Erythroblast (primary cell): ENCODE data around the gene TOR1AIP2.

Experiments
- DNase-seq, 2 experiments: peaks; one replicate each; lab custom pipeline; 2025; lab: John Stamatoyannopoulos, UW
- GATA1 ChIP-seq: IDR thresholded peaks from 2 replicates; pipeline ENCODE4 v1.6.1; 2011; ENCODE audit warnings: low read depth, mild to moderate bottlenecking, control low read depth, low read length, moderate library complexity
- POLR2A ChIP-seq: IDR thresholded peaks from 2 replicates; pipeline ENCODE4 v1.6.1; 2011; ENCODE audit warnings: mild to moderate bottlenecking, low read length

Gene TOR1AIP2

DNA sequence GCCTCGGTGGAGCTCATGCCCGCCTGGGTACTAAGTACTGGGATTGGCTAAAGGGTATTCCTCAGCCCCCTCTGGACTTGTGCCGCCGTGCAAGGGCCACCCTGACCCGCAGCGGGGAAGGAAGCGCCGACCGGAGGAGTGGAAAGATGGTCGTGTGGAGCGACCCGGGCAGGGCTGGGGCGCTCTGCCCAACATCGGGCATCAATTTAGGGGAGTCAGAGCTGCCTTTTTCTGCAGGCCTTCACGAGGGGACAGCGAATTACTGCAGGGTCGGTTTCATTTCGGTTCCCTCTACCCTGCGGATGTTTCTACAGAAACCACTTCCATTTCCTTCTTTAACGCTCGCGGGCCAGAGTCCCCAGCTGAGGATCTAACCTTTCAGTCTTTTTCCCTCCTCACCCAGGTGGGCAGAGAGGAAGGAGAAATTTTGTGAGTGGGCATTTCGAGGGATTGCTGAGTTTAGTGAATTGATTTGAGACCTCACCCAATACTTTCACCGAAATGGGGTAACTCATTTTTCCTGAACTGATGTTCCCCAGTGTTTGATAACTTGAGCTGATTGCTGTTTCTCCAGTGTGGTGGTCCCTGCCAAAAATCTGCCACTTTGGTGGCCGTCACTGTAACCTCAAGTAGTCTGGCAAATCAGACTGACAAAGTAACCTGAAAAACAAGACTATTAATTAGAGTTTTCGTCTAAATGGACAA lies 5.6 kb upstream of the TOR1AIP2 start:
- peak; percentile 35 to 66 for DNase-seq
- no peak for TF ChIP-seq POLR2A
- TF ChIP-seq GATA1: no peak

DNA sequence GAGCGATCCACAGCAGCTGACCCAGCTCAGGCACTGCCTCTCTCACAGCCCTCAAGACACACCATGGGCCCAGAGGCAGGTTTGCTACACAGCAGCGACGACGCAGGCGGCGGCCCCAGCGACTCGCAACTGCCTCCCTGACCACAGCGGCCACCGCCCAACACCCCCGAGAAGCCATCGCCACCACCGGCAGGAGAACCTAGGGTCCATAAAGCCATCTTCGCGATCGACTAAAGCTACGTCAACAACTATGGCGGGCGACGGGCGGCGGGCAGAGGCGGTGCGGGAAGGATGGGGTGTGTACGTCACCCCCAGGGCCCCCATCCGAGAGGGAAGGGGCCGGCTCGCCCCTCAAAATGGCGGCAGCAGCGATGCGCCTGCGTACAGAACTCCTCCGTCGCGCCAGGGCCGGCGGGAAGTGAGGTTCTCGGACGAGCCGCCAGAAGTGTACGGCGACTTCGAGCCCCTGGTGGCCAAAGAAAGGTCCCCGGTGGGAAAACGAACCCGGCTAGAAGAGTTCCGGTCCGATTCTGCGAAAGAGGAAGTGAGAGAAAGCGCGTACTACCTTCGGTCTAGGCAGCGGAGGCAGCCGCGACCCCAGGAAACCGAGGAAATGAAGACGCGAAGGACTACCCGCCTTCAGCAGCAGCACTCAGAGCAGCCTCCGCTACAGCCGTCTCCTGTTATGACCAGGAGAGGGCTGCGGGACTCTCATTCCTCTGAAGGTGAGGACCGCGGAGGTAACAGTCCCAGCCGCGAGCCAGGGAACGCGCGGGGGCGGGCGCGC lies 4.8 kb upstream of the TOR1AIP2 start, which contains the start of gene TOR1AIP1:
Gene TOR1AIP1, plus strand, starts transcription at position 33 of the 787 bp plus-strand sequence. Its CDS starts 218 bp downstream, at position 251.
- peak; percentile 98 to 99 for DNase-seq
- TF ChIP-seq GATA1: no peak
- peak; percentile 98 for TF ChIP-seq POLR2A

DNA sequence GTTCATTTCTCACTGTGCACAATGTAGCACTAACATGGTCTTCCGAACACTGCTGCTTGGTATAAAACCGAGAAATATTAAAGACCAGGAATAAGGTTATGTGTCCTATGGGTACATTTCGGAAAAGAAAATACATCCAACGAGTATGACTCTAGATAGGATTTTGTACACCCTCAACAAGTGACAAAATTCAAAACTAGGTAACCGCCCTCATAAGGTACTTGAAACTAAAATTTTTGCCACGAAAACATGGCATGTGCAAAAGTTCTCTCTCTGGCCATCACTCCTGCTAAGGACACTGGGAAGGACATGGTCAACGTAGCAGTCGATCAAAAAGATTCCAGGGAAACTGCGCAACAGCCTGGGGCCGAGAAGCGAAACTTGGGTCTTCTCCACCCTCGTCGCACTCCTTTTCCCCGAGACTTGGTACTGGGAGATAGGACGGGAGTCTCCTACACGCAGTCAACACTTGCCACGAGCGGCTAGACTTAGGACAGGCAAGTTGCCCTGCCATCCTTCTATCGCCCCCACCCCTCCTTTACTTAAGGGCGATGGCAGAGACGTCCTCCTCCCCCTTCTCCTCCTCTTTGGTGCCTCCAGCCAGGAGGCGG lies 4.1 kb upstream of the TOR1AIP2 start:
- TF ChIP-seq GATA1 (no peak), POLR2A (no peak)
- DNase-seq: no peak

DNA sequence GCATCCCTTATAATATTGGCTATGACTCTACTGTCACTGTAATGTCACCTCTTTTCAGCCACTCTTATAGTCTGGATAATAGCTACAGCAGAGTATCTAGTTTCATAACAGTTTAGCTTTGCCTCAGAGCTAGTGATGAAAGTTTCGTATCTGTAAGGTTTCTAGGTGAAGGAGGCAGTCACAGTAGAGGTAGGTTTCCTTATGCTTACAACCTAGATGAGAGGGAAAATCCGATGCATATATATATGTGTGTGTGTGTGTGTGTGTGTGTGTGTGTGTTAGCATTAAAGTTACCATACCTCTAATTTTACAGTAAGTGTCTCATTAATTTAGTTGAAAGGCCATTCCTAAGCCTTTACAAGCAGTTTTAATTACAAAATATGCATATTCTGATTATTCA lies 2.2 kb upstream of the TOR1AIP2 start:
- TF ChIP-seq POLR2A (no peak), GATA1 (no peak)
- no peak for DNase-seq

DNA sequence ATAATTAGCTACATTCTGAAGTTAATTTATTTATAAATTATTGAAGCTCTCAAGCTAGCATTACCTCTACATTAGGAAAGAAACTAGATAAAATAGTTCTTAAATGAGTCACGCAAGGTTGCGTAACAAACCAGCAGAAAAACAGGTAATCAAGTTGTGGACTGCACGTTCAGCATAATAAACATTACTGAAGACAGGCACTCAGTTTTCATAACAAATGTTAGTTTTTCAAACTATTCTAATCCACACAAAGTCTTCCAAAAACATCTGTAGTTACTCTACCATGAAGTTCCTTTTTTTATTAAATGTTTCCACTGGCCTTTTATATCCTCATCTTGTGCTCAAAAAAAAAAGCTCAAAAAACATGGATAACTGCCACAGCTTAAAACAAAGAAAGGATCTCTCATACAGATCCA lies 1.3 kb downstream of the TOR1AIP2 start:
- TF ChIP-seq GATA1 (no peak), POLR2A (no peak)
- DNase-seq: peak; percentile 60 to 82

DNA sequence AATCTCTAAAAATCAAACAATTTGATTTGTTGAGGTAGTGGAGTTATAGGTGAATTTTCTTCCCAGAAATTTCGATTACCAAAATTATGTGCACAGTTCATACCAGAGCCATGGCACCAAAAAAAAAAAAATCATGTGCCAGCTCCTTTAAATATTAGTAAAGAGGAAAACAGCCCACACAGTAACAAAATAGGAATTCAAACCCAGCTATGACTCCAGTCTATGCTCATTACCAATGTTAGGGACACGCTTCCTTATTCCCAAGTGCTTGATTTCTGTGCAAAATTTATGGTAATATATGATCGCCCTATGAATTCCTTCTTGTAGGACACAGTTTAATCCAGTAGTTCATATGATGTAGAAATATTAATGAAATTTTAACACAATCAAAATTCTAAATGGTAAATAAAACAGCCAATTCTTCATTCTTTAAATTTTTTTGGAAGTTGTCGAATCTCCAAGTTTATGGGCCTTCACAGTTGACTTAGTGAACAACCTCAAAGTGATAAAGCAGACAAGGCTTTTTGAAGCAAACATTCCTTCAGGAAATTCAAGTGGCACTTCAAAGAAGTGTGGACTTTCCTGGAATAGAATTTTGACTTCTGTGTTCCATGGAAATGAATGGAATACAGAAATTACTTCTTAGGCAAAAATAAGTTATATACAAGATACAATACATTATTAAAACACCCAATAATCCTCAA lies 1.9 kb downstream of the TOR1AIP2 start:
- no peak for TF ChIP-seq POLR2A
- no peak for TF ChIP-seq GATA1
- no peak for DNase-seq

DNA sequence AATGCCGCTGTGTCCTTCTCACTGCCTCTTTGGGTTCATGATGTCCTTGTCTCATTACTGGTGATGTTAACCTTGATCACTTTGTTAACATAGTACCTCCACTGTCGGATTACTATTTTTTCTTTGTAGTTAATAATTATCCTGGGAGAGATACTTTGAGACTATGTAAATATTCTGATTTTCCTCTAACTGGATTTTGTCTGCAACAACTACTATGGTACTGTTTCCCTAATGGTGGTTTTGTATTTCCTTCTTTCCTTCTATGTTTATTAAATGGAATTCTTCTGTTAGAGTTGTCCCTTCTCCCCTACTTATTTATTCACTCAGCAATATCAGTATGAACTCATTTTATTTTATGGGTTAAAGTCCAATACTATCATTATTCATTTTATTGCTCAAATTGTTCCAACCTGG lies 4.2 kb downstream of the TOR1AIP2 start:
- no peak for DNase-seq
- TF ChIP-seq GATA1: no peak
- TF ChIP-seq POLR2A: no peak

DNA sequence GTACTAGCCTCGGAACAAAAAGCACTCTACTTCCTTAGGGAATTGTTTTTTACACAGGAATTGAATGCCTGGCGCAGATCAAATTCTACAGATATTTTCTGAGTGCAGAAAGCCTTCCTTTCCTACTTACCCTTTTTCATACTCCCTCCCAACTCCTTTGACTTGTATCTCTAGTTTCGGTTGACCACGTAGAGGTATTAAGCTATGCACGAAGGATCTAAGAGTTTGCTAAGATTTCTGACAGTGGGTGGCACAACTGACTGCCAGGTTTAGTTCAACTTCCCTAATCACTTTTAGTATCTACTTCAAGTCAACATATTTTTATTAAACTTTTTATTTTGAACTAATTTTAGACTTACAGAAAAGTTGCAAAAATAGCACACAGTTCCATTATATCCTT lies 5.0 kb downstream of the TOR1AIP2 start:
- TF ChIP-seq GATA1: no peak
- no peak for TF ChIP-seq POLR2A
- no peak for DNase-seq

DNA sequence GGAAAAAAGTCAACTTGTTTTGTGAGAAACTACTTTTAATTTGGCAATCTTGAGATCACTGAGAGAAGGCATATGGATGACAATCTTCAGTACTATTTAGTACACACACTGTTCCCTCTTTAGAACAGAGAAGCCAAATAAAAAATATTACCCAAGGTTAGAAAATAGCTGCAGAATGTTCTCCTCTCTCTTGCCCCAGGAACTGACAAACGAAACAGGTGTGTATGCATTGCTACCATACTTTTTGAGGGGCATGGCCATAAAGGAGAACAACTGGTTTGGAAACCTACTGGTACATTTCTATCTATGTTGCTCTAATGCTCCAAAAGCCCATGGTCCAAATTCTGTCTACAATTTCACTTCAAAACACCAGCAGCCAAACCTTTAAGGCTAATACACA lies 5.7 kb downstream of the TOR1AIP2 start:
- no peak for TF ChIP-seq GATA1
- no peak for TF ChIP-seq POLR2A
- no peak for DNase-seq

DNA sequence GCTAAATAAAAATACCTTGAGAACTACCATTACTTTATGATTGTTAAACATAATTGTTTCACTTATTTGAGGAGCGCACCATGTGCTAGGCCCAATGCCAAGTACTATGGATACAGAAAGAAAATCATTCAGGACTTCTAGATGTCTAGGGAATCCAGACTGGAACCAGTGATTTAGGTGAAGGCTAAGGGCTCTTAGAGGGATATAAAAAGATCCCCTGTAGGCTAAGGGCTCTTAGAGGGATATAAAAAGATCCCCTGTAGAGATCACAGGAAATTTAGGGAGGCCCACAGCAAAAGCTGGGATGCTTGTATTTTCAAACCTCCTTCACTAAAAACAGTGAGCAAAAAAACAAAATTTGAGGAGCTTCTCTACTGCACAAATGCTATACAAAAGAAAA lies 6.7 kb downstream of the TOR1AIP2 start:
- DNase-seq: no peak
- TF ChIP-seq POLR2A: no peak
- TF ChIP-seq GATA1: no peak

DNA sequence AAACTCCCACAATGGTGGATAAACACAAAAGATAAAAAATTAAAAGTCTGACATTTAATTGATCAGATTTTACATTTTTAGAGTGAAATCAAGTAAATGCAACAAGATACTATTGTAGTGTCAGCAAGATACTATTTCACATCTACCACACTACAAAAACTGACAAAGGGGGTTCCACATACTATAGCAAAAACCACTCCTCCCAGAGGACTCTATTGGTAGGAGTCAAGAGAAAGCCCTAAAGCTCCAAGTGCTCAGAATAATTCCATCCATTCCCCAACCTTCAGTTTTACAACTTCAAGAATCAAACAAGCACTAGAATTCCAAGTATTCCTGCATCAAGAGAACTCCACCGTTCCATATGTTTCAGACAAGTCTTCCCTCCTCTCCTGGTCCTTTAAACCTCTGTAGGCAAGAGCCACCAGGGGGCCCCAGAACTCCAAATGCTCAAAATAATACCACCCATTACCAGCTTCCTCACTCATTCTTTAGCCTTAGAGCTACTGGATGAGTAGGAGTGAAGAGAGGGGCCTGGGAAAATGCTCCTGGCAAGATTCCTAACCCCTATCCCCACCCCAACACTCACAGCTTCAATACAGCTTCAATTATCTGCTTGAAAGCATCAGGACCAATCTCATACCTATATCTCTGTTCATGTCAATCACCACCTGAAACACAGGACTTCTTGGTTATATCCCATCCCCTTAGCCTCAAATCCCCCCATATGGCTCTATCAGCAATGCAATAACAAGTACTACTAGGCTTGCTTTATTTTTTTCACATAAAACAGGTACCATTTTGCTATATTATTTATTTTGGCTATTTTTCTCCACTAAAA lies 9.9 kb downstream of the TOR1AIP2 start:
- TF ChIP-seq GATA1: no peak
- no peak for TF ChIP-seq POLR2A

DNA sequence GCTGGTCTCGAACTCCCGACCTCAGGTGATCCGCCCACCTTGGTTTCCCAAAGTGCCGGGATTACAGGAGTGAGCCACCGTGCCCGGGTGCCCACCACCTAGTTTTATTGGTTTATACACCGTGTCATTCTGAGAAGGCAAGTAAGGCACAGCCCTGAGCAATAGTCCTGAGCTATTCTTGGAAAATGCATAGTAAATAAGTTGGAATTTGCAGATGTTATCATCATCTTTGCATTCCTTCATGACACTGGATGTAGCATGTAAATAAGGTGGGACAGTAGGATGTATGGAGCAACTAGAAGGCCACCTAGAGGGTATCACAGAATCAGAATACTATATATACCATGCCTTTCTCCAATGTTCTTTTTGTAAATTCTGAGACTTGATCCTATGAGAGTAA lies 11.0 kb downstream of the TOR1AIP2 start:
- no peak for DNase-seq
- TF ChIP-seq POLR2A (no peak), GATA1 (no peak)

More for the DNA sequence above, 9.9 kb downstream of the TOR1AIP2 start:
- peak; percentile 53 to 78 for DNase-seq

DNA sequence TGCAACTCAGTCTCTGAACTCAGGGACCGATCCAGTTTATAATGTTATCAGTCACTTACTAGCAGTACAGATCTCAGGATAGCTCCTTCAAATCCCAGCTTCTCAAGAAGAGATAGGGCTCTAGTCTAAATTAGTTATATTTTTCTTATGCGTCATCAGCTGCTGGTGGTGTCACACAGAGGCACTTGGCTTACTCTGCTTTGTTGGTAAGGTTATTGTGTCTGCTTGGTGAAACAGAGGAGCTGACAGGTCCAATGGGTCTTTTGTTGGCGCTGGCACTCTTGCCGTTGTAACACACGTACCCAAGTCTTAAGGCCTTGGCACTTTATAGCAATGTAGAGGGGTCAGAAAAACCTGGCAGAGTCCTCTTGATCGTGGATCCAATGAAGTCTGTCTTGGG lies 12.2 kb downstream of the TOR1AIP2 start:
- no peak for DNase-seq
- no peak for TF ChIP-seq GATA1
- TF ChIP-seq POLR2A: no peak
